Endodermal cell (in vitro differentiated cells): ENCODE measurements around the gene GINS2. TPM values are rescaled to one million over a fixed set of nuclear protein-coding genes. Genes with fewer than 3 reads are reported as not detected.

Experiments
- DNase-seq: peaks from one replicate; pipeline ENCODE4 v3.0.0-alpha.2; 2017
- H3K27ac ChIP-seq: 2 replicates; pipeline ENCODE4 v1.5.1; 2013; ENCODE audit warnings: mild to moderate bottlenecking, low read depth, low read length, moderate library complexity
- H3K27me3 ChIP-seq: 2 replicates; pipeline ENCODE4 v1.6.1; 2013; ENCODE audit warnings: mild to moderate bottlenecking, low read length, moderate library complexity; ENCODE audit not compliant: insufficient read depth, control insufficient read depth, poor library complexity, severe bottlenecking
- H3K36me3 ChIP-seq: 2 replicates; pipeline ENCODE4 v1.7.0; 2013; ENCODE audit warnings: mild to moderate bottlenecking, low read length, moderate library complexity; ENCODE audit not compliant: control insufficient read depth, insufficient read depth
- H3K4me1 ChIP-seq: one replicate; pipeline ENCODE4 v1.7.0; 2013; ENCODE audit warnings: low read length; ENCODE audit not compliant: control insufficient read depth, insufficient read depth
- H3K4me3 ChIP-seq: 2 replicates; pipeline ENCODE4 v1.5.1; 2013; ENCODE audit warnings: mild to moderate bottlenecking, low read length, moderate library complexity
- H3K9ac ChIP-seq: 2 replicates; pipeline ENCODE4 v1.6.1; 2013; ENCODE audit warnings: mild to moderate bottlenecking, low read length, moderate library complexity; ENCODE audit not compliant: poor library complexity, severe bottlenecking; ENCODE audit errors: extremely low read depth
- H3K9me3 ChIP-seq: 2 replicates; pipeline ENCODE4 v1.6.1; 2013; ENCODE audit warnings: mild to moderate bottlenecking, low read length, moderate library complexity; ENCODE audit not compliant: control insufficient read depth
- H3K27ac Mint-ChIP-seq: 2 replicates; pipeline ENCODE4 v1.8.0; 2020; ENCODE audit warnings: mixed read lengths
- H3K27me3 Mint-ChIP-seq: 2 replicates; pipeline ENCODE4 v1.8.0; 2021; ENCODE audit warnings: mild to moderate bottlenecking, mixed read lengths; ENCODE audit not compliant: insufficient read depth
- H3K36me3 Mint-ChIP-seq: 2 replicates; pipeline ENCODE4 v1.8.0; 2020; ENCODE audit warnings: low read depth, mixed read lengths
- H3K4me1 Mint-ChIP-seq: 2 replicates; pipeline ENCODE4 v1.8.0; 2020; ENCODE audit warnings: mixed read lengths
- H3K4me3 Mint-ChIP-seq: 2 replicates; pipeline ENCODE4 v1.8.0; 2020; ENCODE audit warnings: mild to moderate bottlenecking, moderate library complexity, mixed read lengths
- H3K9me3 Mint-ChIP-seq: 2 replicates; pipeline ENCODE4 v1.8.0; 2020; ENCODE audit warnings: mild to moderate bottlenecking, mixed read lengths
- WGBS, 2 experiments: methylation state at CpG; one replicate each; pipeline versions ENCODE4 v1.1.5 to v1.1.7; 2013; ENCODE audit warnings: missing lambda C conversion rate in 2 of 2, mixed read lengths in 1 of 2; ENCODE audit not compliant: insufficient coverage in 1 of 2, insufficient read length in 1 of 2; 5-methylcytosine and 5-hydroxymethylcytosine counted together
- total RNA-seq, 2 donors: library from RNA; stranded (reverse); fragmentation: NEBNext Ultra II Directional in 1 of 2; extraction: Animal tissue kit (Norgen Biotek cat#: 25700) in 1 of 2; gene quantifications; 2 replicates in 1 of 2; 3 replicates in 1 of 2; pipeline ENCODE4 v1.2.1, GENCODE V29; 2021
- TF ChIP-seq, protein P1 (sequence below): fragments of 200-600 bp; sonication (generic); conservative IDR thresholded peaks from 2 replicates; pipeline ENCODE4 v1.5.0; 2021; ENCODE audit warnings: antibody characterized with exemption, mild to moderate bottlenecking

Gene GINS2
- total RNA-seq, 2 donors from 2014 or later, result 32.8 to 42.3 TPM

DNA sequence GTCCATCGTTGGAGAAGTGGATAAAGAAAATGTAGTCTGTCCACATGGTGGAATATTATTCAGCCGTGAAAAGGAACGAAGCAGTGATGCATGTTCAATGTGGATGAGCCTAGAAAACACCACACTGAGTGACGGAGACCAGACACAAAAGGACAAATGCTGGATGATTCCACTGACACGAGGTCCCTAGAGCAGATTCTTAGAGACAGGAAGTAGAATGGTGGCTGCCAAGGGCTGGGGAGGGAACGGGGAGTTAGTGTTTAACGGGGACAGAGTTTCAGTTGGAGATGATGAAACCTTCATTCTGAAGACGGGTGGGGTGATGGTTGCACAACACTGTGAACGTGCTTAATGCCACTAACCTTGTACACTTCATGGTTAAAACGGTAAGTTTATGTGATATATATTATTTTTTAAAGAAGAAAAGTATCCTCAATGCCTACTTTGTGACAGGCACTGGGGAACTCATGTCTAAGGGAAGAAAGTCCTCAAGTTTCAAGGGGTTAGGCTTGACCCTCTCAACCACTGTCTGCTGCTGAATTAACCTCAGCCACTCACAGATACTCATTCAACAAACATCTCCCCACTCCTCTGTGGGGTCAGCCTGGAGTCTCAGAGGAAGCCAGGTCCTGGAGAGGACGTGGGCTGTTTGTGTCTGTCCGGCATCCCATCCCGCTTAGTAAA is 44.5 kb upstream of the GINS2 start:
- no peak overlapping the region for H3K27ac Mint-ChIP-seq
- no peak overlapping the region for H3K4me3 Mint-ChIP-seq
- Histone ChIP-seq H3K9ac (no peak overlapping the region), H3K27ac (no peak overlapping the region), H3K4me3 (no peak overlapping the region), H3K36me3 (no peaks in the 10 kb centered on the region), H3K4me1 (no peaks in the 10 kb centered on the region), H3K9me3 (no peaks in the 10 kb centered on the region), H3K27me3 (no peaks in the 10 kb centered on the region)
- H3K36me3 Mint-ChIP-seq, result peaks cover 2% of the 10 kb centered on the region
- TF ChIP-seq, protein P1, sequence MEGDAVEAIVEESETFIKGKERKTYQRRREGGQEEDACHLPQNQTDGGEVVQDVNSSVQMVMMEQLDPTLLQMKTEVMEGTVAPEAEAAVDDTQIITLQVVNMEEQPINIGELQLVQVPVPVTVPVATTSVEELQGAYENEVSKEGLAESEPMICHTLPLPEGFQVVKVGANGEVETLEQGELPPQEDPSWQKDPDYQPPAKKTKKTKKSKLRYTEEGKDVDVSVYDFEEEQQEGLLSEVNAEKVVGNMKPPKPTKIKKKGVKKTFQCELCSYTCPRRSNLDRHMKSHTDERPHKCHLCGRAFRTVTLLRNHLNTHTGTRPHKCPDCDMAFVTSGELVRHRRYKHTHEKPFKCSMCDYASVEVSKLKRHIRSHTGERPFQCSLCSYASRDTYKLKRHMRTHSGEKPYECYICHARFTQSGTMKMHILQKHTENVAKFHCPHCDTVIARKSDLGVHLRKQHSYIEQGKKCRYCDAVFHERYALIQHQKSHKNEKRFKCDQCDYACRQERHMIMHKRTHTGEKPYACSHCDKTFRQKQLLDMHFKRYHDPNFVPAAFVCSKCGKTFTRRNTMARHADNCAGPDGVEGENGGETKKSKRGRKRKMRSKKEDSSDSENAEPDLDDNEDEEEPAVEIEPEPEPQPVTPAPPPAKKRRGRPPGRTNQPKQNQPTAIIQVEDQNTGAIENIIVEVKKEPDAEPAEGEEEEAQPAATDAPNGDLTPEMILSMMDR, result no peak
- H3K27me3 Mint-ChIP-seq, result no peaks in the 10 kb centered on the region
- no peaks in the 10 kb centered on the region for H3K9me3 Mint-ChIP-seq
- no peak for DNase-seq
- WGBS, 2 experiments, result 84 to 90% methylated on average over 11 to 12 of the region's 13 CpGs
- peaks cover 3% of the 10 kb centered on the region for H3K4me1 Mint-ChIP-seq

DNA sequence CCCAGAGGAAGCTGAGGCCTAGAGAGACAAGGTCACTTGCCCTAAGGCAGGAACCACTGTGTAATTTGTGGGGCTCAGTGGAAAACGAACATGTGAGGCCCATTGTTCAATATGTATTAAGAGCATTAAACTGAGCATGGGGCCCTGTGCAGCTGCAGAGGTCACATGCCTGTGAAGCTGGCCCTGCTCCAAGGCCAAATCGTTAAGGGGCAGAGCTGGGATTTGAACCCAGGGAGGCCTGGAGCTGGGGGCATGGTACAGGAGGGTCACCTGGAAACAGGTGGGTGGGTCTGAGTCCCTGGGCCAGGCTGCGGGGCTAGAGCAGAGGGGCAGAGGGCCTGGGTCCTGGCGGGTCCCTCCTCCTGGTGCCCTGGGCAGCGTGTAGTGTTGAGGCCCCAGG is 42.4 kb upstream of the GINS2 start:
- H3K9me3 Mint-ChIP-seq, result no peaks in the 10 kb centered on the region

DNA sequence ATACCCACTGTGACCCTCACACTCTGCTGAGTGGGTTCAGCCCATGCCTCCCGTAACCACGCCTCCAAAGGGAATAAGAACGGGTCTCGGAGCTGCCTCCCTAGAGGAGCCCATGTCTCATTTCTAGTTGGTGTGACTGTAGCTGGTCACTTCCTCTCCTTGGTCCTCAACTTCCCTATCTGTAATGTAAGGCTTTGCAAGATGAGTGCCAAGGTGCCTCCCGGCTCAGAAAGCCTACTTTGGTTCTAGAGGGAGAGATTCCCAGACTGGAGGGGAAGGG is 41.4 kb upstream of the GINS2 start:
- H3K27me3 Mint-ChIP-seq, result no peaks in the 10 kb centered on the region
- no peak for DNase-seq
- Histone ChIP-seq H3K4me3 (no peak overlapping the region), H3K27ac (no peak overlapping the region), H3K9me3 (no peaks in the 10 kb centered on the region), H3K9ac (no peak overlapping the region), H3K36me3 (no peaks in the 10 kb centered on the region), H3K4me1 (no peaks in the 10 kb centered on the region), H3K27me3 (no peaks in the 10 kb centered on the region)
- TF ChIP-seq, protein P1, result no peak
- no peak overlapping the region for H3K27ac Mint-ChIP-seq
- H3K9me3 Mint-ChIP-seq, result no peaks in the 10 kb centered on the region
- no peak overlapping the region for H3K4me3 Mint-ChIP-seq
- H3K36me3 Mint-ChIP-seq, result peaks cover 8% of the 10 kb centered on the region
- 96 to 98% methylated on average over 4 to 5 of the region's 5 CpGs for WGBS, 2 experiments
- peaks cover 3% of the 10 kb centered on the region for H3K4me1 Mint-ChIP-seq

More for the DNA sequence above, 42.4 kb upstream of the GINS2 start:
- no peaks in the 10 kb centered on the region for H3K27me3 ChIP-seq
- no peak overlapping the region for H3K9ac ChIP-seq
- no peak overlapping the region for H3K27ac ChIP-seq
- no peaks in the 10 kb centered on the region for H3K9me3 ChIP-seq
- Mint-ChIP-seq H3K27ac (no peak overlapping the region), H3K4me1 (peaks cover 3% of the 10 kb centered on the region), H3K4me3 (no peak overlapping the region), H3K36me3 (peaks cover 3% of the 10 kb centered on the region), H3K27me3 (no peaks in the 10 kb centered on the region)
- TF ChIP-seq, protein P1, result no peak
- no peak for DNase-seq
- H3K36me3 ChIP-seq, result no peaks in the 10 kb centered on the region
- no peaks in the 10 kb centered on the region for H3K4me1 ChIP-seq
- WGBS, 2 experiments, result 79 to 91% methylated on average over 3 to 5 of the region's 5 CpGs
- no peak overlapping the region for H3K4me3 ChIP-seq
